NCI-H1105 treated with DMSO at 0.1 percent for 48 hours (cell line): ENCODE results near the gene SEC22A.
"Not testable (repeated sequence)": the region's sequence is repeated elsewhere in the genome, so short reads cannot be mapped to it uniquely, and the experiment has no call there.

Source experiments
- DNase-seq: peaks from one replicate; lab custom pipeline; 2025; lab: John Stamatoyannopoulos, UW

Gene SEC22A

GRCh38 chr3:123180791-123181190, 21.0 kb upstream of the SEC22A start:
- no peak for DNase-seq

GRCh38 chr3:123186695-123187094, 15.0 kb upstream of the SEC22A start:
- DNase-seq = no peak

GRCh38 chr3:123188058-123188457, 13.7 kb upstream of the SEC22A start:
- DNase-seq = no peak

- DNase-seq = no peak
These were observed 8.2 kb upstream of the SEC22A start for GRCh38 chr3:123193448-123194101.

GRCh38 chr3:123194552-123194951, 7.2 kb upstream of the SEC22A start:
- no peak for DNase-seq

- no peak for DNase-seq
These were observed 3.4 kb upstream of the SEC22A start for GRCh38 chr3:123198372-123198771.

GRCh38 chr3:123201223-123201556, 553 bp upstream of the SEC22A start:
- DNase-seq = no peak

- DNase-seq = peak; percentile 44
These were observed 708 bp downstream of the SEC22A start for GRCh38 chr3:123202451-123202850.

- no peak for DNase-seq
These were observed 17.2 kb downstream of the SEC22A start for GRCh38 chr3:123218990-123219389.

GRCh38 chr3:123221369-123221768, 19.6 kb downstream of the SEC22A start:
- DNase-seq = not testable (repeated sequence)

- no peak for DNase-seq
These were observed 23.3 kb downstream of the SEC22A start for GRCh38 chr3:123225016-123225415.

GRCh38 chr3:123226549-123226948, 24.8 kb downstream of the SEC22A start:
- no peak for DNase-seq

- DNase-seq = peak; percentile 13
These were observed 27.4 kb downstream of the SEC22A start for GRCh38 chr3:123229145-123229544.

GRCh38 chr3:123236902-123237301, 35.2 kb downstream of the SEC22A start:
- DNase-seq = no peak

GRCh38 chr3:123239186-123239585, 37.4 kb downstream of the SEC22A start:
- not testable (repeated sequence) for DNase-seq

GRCh38 chr3:123239756-123240155, 38.0 kb downstream of the SEC22A start:
- DNase-seq = no peak

- DNase-seq = no peak
These were observed 42.4 kb downstream of the SEC22A start for GRCh38 chr3:123244128-123244527.

GRCh38 chr3:123246866-123247265, 45.1 kb downstream of the SEC22A start:
- no peak for DNase-seq

- DNase-seq = no peak
These were observed 54.5 kb downstream of the SEC22A start for GRCh38 chr3:123256256-123256655.

- no peak for DNase-seq
These were observed 56.6 kb downstream of the SEC22A start for GRCh38 chr3:123258359-123258758.

GRCh38 chr3:123258811-123259420, 57.2 kb downstream of the SEC22A start:
- peak; percentile 81 for DNase-seq

GRCh38 chr3:123261666-123262065, 59.9 kb downstream of the SEC22A start:
- no peak for DNase-seq

- no peak for DNase-seq
These were observed 60.5 kb downstream of the SEC22A start for GRCh38 chr3:123262226-123262625.

GRCh38 chr3:123262868-123263267, 61.1 kb downstream of the SEC22A start:
- DNase-seq = no peak
